Upper lobe of left lung (tissue), 4 donors: Measurements from ENCODE around the gene UST.

ENCODE experiments used
- CTCF ChIP-seq, 6 experiments: fragments of 450-650 bp in 4 of 6; fragments of 200-600 bp in 2 of 6; sonication (generic) in 2 of 6; IDR thresholded peaks; one replicate each; pipeline ENCODE4 v1.5.1; 2016 to 2019; ENCODE audit warnings: antibody characterized with exemption in 6 of 6
- EP300 ChIP-seq, 4 donors: sonication (generic); formaldehyde crosslinking; IDR thresholded peaks; one replicate each; pipeline ENCODE4 v1.5.1; 2017; ENCODE audit warnings: antibody characterized with exemption in 4 of 4, control low read depth in 2 of 4

DNA sequence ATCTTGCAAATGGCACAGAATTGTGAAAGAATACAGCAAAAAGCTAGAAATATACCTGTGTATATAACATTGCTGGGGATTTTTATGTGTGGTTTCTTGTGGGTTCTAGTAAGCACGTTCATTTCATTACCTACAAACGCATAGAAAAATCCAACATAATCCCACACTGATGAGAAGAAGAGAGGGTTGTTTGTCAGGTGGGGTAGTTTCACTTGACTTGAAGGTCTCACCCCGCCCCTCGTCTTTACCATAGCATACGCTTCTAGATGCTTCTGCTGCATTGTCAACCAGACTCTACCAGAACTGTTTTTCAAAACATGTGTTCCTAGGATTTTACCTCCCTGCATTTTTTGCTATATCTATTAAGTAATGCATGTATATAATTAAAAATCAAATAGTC lies 286.6 kb downstream of the UST start:
- no peak for TF ChIP-seq CTCF (IDR thresholded peaks at IDR 0.05)
- no peak for TF ChIP-seq EP300 (IDR thresholded peaks at IDR 0.05)
